IMR-90 (cell line): ENCODE results near the gene DPYD.

ENCODE experiments used
- CEBPB ChIP-seq: IDR thresholded peaks from 2 replicates; pipeline ENCODE4 v1.6.1; 2012; ENCODE audit warnings: low read depth, low read length, improper control_type of control experiment
- CTCF ChIP-seq: conservative IDR thresholded peaks from 2 replicates; pipeline ENCODE4 v1.5.1; 2012; ENCODE audit warnings: mild to moderate bottlenecking, low read depth, low read length, improper control_type of control experiment
- FOS ChIP-seq: fragments of 150-350 bp; IDR thresholded peaks from 2 replicates; pipeline ENCODE4 v1.6.1; 2016; ENCODE audit warnings: low read depth, low read length
- RFX5 ChIP-seq: IDR thresholded peaks from 2 replicates; pipeline ENCODE4 v1.8.0; 2012; ENCODE audit warnings: low read depth, mild to moderate bottlenecking, low read length, moderate library complexity

GRCh38 chr1:97414682-97415312 lies 506.0 kb downstream of the DPYD start:
- TF ChIP-seq CTCF (no peak), FOS (no peak), CEBPB (no peak), RFX5 (no peak)
